22Rv1 (cell line): ENCODE measurements around the gene UBE2E2.

Experiments
- ZFX ChIP-seq: fragments of 450-650 bp; IDR thresholded peaks from 2 replicates; pipeline ENCODE4 v1.6.1; 2017; ENCODE audit warnings: antibody characterized with exemption, borderline replicate concordance
- TF ChIP-seq, protein P1 (sequence below): fragments of 450-650 bp; IDR thresholded peaks from 2 replicates; pipeline ENCODE4 v1.5.1; 2017; ENCODE audit warnings: mild to moderate bottlenecking

GRCh38 chr3:23540600-23540999 is 337.5 kb downstream of the UBE2E2 start:
- TF ChIP-seq, protein P1, sequence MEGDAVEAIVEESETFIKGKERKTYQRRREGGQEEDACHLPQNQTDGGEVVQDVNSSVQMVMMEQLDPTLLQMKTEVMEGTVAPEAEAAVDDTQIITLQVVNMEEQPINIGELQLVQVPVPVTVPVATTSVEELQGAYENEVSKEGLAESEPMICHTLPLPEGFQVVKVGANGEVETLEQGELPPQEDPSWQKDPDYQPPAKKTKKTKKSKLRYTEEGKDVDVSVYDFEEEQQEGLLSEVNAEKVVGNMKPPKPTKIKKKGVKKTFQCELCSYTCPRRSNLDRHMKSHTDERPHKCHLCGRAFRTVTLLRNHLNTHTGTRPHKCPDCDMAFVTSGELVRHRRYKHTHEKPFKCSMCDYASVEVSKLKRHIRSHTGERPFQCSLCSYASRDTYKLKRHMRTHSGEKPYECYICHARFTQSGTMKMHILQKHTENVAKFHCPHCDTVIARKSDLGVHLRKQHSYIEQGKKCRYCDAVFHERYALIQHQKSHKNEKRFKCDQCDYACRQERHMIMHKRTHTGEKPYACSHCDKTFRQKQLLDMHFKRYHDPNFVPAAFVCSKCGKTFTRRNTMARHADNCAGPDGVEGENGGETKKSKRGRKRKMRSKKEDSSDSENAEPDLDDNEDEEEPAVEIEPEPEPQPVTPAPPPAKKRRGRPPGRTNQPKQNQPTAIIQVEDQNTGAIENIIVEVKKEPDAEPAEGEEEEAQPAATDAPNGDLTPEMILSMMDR, result no peak
- no peak for TF ChIP-seq ZFX
